HCT116 (cell line): Measurements from ENCODE around the gene CPA5. TPM values are rescaled to one million over a fixed set of nuclear protein-coding genes. Genes with fewer than 3 reads are reported as not detected.

Experiments
- ATAC-seq: fragments of 200-7000 bp; cut with Tn5 transposase; 2 replicates; pipeline ENCODE4 v1.9.1; 2020; ENCODE audit warnings: mild to moderate bottlenecking, moderate library complexity
- BruUV-seq: library from RNA; stranded (reverse); fragments of 400-500 nt; replicated peaks from 2 replicates; lab custom pipeline; 2021; lab: Mats Ljungman, UMichigan
- CTCF ChIA-PET: fragments of 300-600 bp; sonication (Branson Sonifier 250); formaldehyde crosslinking; loops from one replicate; lab custom pipeline; 2021; ENCODE audit warnings: antibody characterized with exemption; lab: Charles Lee
- POLR2A ChIA-PET: fragments of 300-600, 350-600 bp; sonication (Branson Sonifier 250); formaldehyde crosslinking; loops from one replicate; lab custom pipeline; 2021; ENCODE audit warnings: antibody characterized with exemption; lab: Charles Lee
- RAD21 ChIA-PET, 2 experiments: fragments of 300-600 bp; sonication (Branson Sonifier 250); formaldehyde crosslinking; loops; one replicate each; lab custom pipeline; 2023; ENCODE audit warnings: low total read pairs in 2 of 2; ENCODE audit not compliant: uncharacterized antibody in 2 of 2, unreplicated experiment in 2 of 2, low non-redundant PET in 1 of 2; lab: Charles Lee
- DNase-seq: peaks from one replicate; pipeline ENCODE4 v3.0.0-alpha.2; 2010; ENCODE audit warnings: low read depth, low spot score
- H2AFZ ChIP-seq: fragments of 200-600 bp; shearing (Covaris generic), sonication (generic); 2 replicates; pipeline ENCODE4 v1.6.1; 2017; ENCODE audit warnings: low read depth, mixed run types, mixed read lengths, antibody characterized with exemption, low read length; ENCODE audit not compliant: poor library complexity, severe bottlenecking
- H3K27ac ChIP-seq: 2 replicates; pipeline ENCODE4 v1.5.1; 2012; ENCODE audit warnings: low read depth, low read length
- H3K27me3 ChIP-seq: fragments of 200-600 bp; sonication (generic); 2 replicates; pipeline ENCODE4 v1.6.1; 2016; ENCODE audit warnings: mixed run types, low read length, mixed read lengths; ENCODE audit not compliant: insufficient read depth
- H3K36me3 ChIP-seq, 2 experiments: fragments of 200-500 bp in 1 of 2; fragments of 200-600 bp in 1 of 2; sonication (Bioruptor generic) in 1 of 2; sonication (generic) in 1 of 2; 2 replicates each; pipeline versions ENCODE4 v1.5.1 to v1.6.1; 2014 to 2016; ENCODE audit warnings: low read length in 2 of 2, inconsistent platforms in 1 of 2, mixed read lengths in 1 of 2, mixed run types in 1 of 2; ENCODE audit not compliant: insufficient read depth in 2 of 2, control insufficient read depth in 1 of 2
- H3K4me1 ChIP-seq, 2 experiments: fragments of 200-600 bp in 1 of 2; sonication (generic) in 1 of 2; 2 replicates each; pipeline versions ENCODE4 v1.5.1 to v1.6.1; 2012 to 2017; ENCODE audit warnings: low read length in 2 of 2, inconsistent platforms in 1 of 2, mild to moderate bottlenecking in 1 of 2, mixed read lengths in 1 of 2, mixed run types in 1 of 2, moderate library complexity in 1 of 2; ENCODE audit not compliant: insufficient read depth in 2 of 2, control insufficient read depth in 1 of 2
- H3K4me2 ChIP-seq: fragments of 200-600 bp; sonication (generic); 2 replicates; pipeline ENCODE4 v1.6.1; 2017; ENCODE audit warnings: mixed run types, low read length, mixed read lengths
- H3K4me3 ChIP-seq, 2 experiments: fragments of 200-600 bp in 1 of 2; sonication (generic) in 1 of 2; replicated peaks in 1 of 2; 2 replicates each; pipeline ENCODE4 v1.5.1; 2011 to 2016; ENCODE audit warnings: low read length in 2 of 2, control low read depth in 1 of 2, low read depth in 1 of 2, mild to moderate bottlenecking in 1 of 2, mixed read lengths in 1 of 2, mixed run types in 1 of 2
- H3K79me2 ChIP-seq: fragments of 200-600 bp; sonication (generic); 2 replicates; pipeline ENCODE4 v1.6.1; 2017; ENCODE audit warnings: mild to moderate bottlenecking, mixed run types, low read length, moderate library complexity, mixed read lengths; ENCODE audit not compliant: insufficient read depth
- H3K9ac ChIP-seq: fragments of 200-600 bp; sonication (generic); 2 replicates; pipeline ENCODE4 v1.6.1; 2016; ENCODE audit warnings: low read length, mixed read lengths
- H3K9me2 ChIP-seq: fragments of 200-600 bp; sonication (generic), shearing (Covaris generic); 2 replicates; pipeline ENCODE4 v1.6.1; 2017; ENCODE audit warnings: mixed run types, mild to moderate bottlenecking, moderate library complexity; ENCODE audit not compliant: insufficient read depth
- H3K9me3 ChIP-seq, 2 experiments: fragments of 200-500 bp in 1 of 2; fragments of 200-600 bp in 1 of 2; sonication (Bioruptor generic) in 1 of 2; sonication (generic) in 1 of 2; 2 replicates each; pipeline ENCODE4 v1.6.1; 2014 to 2017; ENCODE audit warnings: low read length in 2 of 2, mixed read lengths in 2 of 2, inconsistent platforms in 1 of 2, low read depth in 1 of 2, mild to moderate bottlenecking in 1 of 2, mixed run types in 1 of 2, moderate library complexity in 1 of 2; ENCODE audit not compliant: control insufficient read depth in 1 of 2, insufficient read depth in 1 of 2
- H4K20me1 ChIP-seq: fragments of 200-600 bp; sonication (generic), shearing (Covaris generic); 2 replicates; pipeline ENCODE4 v1.6.1; 2017; ENCODE audit warnings: mixed run types, mild to moderate bottlenecking, moderate library complexity; ENCODE audit not compliant: insufficient read depth
- ELF1 ChIP-seq: IDR thresholded peaks from 2 replicates; pipeline ENCODE4 v1.6.1; 2012; ENCODE audit warnings: low read depth, borderline replicate concordance
- EZH2phosphoT487 ChIP-seq: fragments of 200-600 bp; IDR thresholded peaks from 2 replicates; pipeline ENCODE4 v1.6.1; 2018; ENCODE audit warnings: antibody characterized with exemption, borderline replicate concordance
- TCF7L2 ChIP-seq: IDR thresholded peaks from 2 replicates; pipeline ENCODE4 v1.7.0; 2011; ENCODE audit warnings: borderline replicate concordance, inconsistent platforms; ENCODE audit not compliant: insufficient read depth, insufficient read length; ENCODE audit errors: extremely low read depth
- ZFX ChIP-seq: fragments of 450-650 bp; IDR thresholded peaks from 2 replicates; pipeline ENCODE4 v1.6.1; 2017
- ZNF274 ChIP-seq: fragments of 200-500 bp; sonication (Bioruptor generic); IDR thresholded peaks from 2 replicates; pipeline ENCODE4 v1.6.1; 2014; ENCODE audit warnings: mild to moderate bottlenecking, low read depth, low read length, inconsistent platforms
- intact Hi-C: fragments of 100-400 bp; cut with micrococcal nuclease; formaldehyde crosslinking; loops from 2 replicates; pipeline ENCODE4 v1.10.0; 2022
- total RNA-seq: library from RNA; stranded (reverse); gene quantifications from one replicate; pipeline ENCODE4 v1.2.1, GENCODE V29; 2021; ENCODE audit not compliant: unreplicated experiment
- TF ChIP-seq, protein P1 (sequence below): IDR thresholded peaks from 2 replicates; pipeline ENCODE4 v1.6.1; 2012
- TF ChIP-seq, protein P2 (sequence below): IDR thresholded peaks from 2 replicates; pipeline ENCODE4 v1.6.1; 2012; ENCODE audit warnings: low read depth
- TF ChIP-seq, protein P3 (sequence below): IDR thresholded peaks from 2 replicates; pipeline ENCODE4 v1.6.1; 2011; ENCODE audit warnings: mild to moderate bottlenecking, low read length, moderate library complexity; ENCODE audit not compliant: insufficient replicate concordance; ENCODE audit errors: extremely low read depth
- TF ChIP-seq, protein P4 (sequence below): IDR thresholded peaks from 2 replicates; pipeline ENCODE4 v1.6.1; 2012

Gene CPA5
- total RNA-seq, 1 experiment from 2014 or later, result not detected

DNA sequence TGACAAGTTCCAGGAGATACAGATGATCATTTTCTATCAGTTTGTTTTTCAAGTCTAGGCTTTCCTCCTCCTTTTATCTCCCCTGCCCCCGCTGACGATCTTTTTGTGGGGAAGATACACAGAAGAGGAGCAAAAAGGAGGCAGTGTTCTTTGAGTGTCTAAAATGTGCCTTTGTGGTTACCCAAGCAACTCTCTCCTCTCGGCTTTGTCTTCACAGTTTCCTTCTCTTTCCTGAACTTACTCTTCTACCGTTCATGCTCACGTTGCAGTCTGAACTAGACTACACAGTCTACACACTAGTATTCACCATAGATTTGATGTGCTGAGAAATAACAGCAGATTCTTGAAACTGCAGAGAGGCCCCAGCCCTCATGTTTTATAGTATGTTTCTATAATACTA lies 72.6 kb downstream of the CPA5 start:
- BruUV-seq, result no TSS peak
- ATAC-seq (no peak), DNase-seq (no peak)
- intact Hi-C loops, result no loop called here
- H3K9ac ChIP-seq, result no peak overlapping the region
- no peak overlapping the region for H3K4me2 ChIP-seq
- H3K9me2 ChIP-seq, result no peaks in the 10 kb centered on the region
- H3K27ac ChIP-seq, result no peak overlapping the region
- no peak overlapping the region for H2AFZ ChIP-seq
- no peaks in the 10 kb centered on the region for H3K36me3 ChIP-seq
- ChIA-PET RAD21 (no interaction called here), CTCF (no interaction called here), POLR2A (no interaction called here)
- H3K9me3 ChIP-seq, result no peaks in the 10 kb centered on the region
- H3K4me1 ChIP-seq, result peaks cover 0 to 6% of the 10 kb centered on the region in 2 experiments; a peak in 1 of 4 replicates
- H4K20me1 ChIP-seq, result no peaks in the 10 kb centered on the region
- H3K27me3 ChIP-seq, result no peaks in the 10 kb centered on the region
- TF ChIP-seq, protein P1, sequence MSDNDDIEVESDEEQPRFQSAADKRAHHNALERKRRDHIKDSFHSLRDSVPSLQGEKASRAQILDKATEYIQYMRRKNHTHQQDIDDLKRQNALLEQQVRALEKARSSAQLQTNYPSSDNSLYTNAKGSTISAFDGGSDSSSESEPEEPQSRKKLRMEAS, result no peak
- TF ChIP-seq, protein P2, sequence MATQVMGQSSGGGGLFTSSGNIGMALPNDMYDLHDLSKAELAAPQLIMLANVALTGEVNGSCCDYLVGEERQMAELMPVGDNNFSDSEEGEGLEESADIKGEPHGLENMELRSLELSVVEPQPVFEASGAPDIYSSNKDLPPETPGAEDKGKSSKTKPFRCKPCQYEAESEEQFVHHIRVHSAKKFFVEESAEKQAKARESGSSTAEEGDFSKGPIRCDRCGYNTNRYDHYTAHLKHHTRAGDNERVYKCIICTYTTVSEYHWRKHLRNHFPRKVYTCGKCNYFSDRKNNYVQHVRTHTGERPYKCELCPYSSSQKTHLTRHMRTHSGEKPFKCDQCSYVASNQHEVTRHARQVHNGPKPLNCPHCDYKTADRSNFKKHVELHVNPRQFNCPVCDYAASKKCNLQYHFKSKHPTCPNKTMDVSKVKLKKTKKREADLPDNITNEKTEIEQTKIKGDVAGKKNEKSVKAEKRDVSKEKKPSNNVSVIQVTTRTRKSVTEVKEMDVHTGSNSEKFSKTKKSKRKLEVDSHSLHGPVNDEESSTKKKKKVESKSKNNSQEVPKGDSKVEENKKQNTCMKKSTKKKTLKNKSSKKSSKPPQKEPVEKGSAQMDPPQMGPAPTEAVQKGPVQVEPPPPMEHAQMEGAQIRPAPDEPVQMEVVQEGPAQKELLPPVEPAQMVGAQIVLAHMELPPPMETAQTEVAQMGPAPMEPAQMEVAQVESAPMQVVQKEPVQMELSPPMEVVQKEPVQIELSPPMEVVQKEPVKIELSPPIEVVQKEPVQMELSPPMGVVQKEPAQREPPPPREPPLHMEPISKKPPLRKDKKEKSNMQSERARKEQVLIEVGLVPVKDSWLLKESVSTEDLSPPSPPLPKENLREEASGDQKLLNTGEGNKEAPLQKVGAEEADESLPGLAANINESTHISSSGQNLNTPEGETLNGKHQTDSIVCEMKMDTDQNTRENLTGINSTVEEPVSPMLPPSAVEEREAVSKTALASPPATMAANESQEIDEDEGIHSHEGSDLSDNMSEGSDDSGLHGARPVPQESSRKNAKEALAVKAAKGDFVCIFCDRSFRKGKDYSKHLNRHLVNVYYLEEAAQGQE, result no peak
- TF ChIP-seq ZFX, result no peak
- TF ChIP-seq TCF7L2, result no peak
- TF ChIP-seq ELF1, result no peak
- TF ChIP-seq ZNF274, result no peak
- TF ChIP-seq EZH2phosphoT487, result no peak
- TF ChIP-seq, protein P3, sequence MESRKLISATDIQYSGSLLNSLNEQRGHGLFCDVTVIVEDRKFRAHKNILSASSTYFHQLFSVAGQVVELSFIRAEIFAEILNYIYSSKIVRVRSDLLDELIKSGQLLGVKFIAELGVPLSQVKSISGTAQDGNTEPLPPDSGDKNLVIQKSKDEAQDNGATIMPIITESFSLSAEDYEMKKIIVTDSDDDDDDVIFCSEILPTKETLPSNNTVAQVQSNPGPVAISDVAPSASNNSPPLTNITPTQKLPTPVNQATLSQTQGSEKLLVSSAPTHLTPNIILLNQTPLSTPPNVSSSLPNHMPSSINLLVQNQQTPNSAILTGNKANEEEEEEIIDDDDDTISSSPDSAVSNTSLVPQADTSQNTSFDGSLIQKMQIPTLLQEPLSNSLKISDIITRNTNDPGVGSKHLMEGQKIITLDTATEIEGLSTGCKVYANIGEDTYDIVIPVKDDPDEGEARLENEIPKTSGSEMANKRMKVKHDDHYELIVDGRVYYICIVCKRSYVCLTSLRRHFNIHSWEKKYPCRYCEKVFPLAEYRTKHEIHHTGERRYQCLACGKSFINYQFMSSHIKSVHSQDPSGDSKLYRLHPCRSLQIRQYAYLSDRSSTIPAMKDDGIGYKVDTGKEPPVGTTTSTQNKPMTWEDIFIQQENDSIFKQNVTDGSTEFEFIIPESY, result no peak
- TF ChIP-seq, protein P4, sequence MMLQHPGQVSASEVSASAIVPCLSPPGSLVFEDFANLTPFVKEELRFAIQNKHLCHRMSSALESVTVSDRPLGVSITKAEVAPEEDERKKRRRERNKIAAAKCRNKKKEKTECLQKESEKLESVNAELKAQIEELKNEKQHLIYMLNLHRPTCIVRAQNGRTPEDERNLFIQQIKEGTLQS, result no peak
- no peak overlapping the region for H3K4me3 ChIP-seq
- no peaks in the 10 kb centered on the region for H3K79me2 ChIP-seq
